Activated naive CD8-positive, alpha-beta T cell treated with anti-CD3 and anti-CD28 coated beads, Interleukin-2, amount 10 ng/mL, durations not matched to agents 7 days and 5 days (primary cell): Measurements from ENCODE around the gene SIAE. TPM values are rescaled to one million over a fixed set of nuclear protein-coding genes. Genes with fewer than 3 reads are reported as not detected.

Source experiments
- ATAC-seq: fragments of 150-1000 bp; cut with Tn5 transposase; one replicate; pipeline ENCODE4 v1.10.0; 2021; ENCODE audit warnings: low read depth, moderate library complexity
- POLR2A ChIA-PET: fragments of 350-600 bp; sonication (Branson Sonifier 250); formaldehyde crosslinking; loops from one replicate; lab custom pipeline; 2021; ENCODE audit warnings: antibody characterized with exemption; lab: Charles Lee
- DNase-seq: peaks from one replicate; pipeline ENCODE4 v3.0.0; 2021
- H3K27ac Mint-ChIP-seq: one replicate; pipeline ENCODE4 v1.8.0; 2022; ENCODE audit warnings: mild to moderate bottlenecking, mixed read lengths
- H3K27me3 Mint-ChIP-seq: one replicate; pipeline ENCODE4 v1.8.0; 2022; ENCODE audit warnings: mild to moderate bottlenecking, moderate library complexity, mixed read lengths
- H3K36me3 Mint-ChIP-seq: one replicate; pipeline ENCODE4 v1.8.0; 2021; ENCODE audit warnings: mild to moderate bottlenecking, mixed read lengths
- H3K4me1 Mint-ChIP-seq: one replicate; pipeline ENCODE4 v1.8.0; 2021; ENCODE audit warnings: mixed read lengths
- H3K4me3 Mint-ChIP-seq: one replicate; pipeline ENCODE4 v1.8.0; 2022; ENCODE audit warnings: mild to moderate bottlenecking, moderate library complexity, mixed read lengths
- H3K9me3 Mint-ChIP-seq: one replicate; pipeline ENCODE4 v1.8.0; 2021; ENCODE audit warnings: mixed read lengths
- total RNA-seq, 2 experiments: library from RNA; stranded (reverse); gene quantifications; one replicate each; pipeline ENCODE4 v1.2.3, GENCODE V29; 2021

The SIAE gene
- total RNA-seq, 2 experiments from 2014 or later: 4.4 to 5.2 TPM

DNA sequence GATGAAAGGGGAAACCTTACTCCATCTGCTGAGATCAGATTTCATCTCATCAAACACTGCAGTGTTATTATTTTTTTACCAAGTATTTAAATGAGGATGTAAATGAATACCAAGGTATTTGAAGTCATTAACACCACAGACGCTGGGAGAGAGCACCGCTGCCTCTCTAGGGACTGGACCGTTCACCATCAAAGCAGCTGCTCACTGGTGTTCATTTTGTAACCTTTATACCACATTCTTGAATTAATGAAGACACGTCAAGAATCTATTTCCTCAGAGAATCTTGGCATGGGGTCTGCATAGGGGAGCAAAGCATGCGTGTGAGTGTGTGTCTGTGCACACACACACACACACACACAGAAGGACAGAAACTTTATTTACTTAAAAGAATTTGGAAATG, 15.6 kb downstream of the SIAE start:
- no peaks in the 10 kb centered on the region for H3K4me1 Mint-ChIP-seq

DNA sequence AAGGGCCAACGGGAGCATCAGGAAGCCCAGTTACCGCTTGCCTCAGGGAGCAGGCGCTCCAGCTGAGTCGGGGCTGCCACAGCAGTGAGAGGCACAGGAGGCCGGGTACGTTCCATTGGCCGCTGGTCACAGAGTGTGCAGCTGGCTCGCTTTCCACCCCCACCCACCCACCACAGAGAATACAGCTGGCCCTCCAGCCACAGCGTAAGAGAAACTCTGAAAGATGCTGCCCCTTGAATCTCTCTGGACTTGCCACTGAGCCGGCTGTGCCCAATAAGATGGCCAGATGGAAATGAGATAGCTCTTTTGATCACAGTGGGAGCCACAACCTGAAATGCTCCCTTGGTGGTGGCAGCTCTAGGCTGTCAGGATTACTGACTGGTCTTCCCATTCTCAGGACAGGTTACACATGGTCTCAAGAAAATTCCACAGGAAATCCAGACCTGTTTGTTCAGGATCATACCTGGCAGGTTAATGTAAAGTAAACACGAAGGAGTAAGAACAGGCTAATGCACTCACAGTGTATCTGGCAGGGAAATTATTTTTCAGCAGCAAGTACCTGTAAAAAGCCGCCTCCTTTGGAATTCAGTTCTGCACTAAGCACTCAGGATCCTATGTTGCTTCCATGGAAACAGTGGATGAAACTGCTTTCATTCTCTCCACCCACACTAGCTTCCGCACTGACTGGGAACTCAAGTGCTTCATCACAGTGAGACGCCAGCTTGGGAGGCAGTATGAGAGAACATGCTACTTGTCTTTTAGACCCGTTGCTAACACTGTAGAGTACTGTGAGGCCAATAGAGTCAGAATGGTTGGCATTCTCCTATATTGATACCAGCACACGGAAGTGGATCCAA, 16.5 kb downstream of the SIAE start:
- POLR2A ChIA-PET: no interaction called here
- peaks cover 3% of the 10 kb centered on the region for H3K36me3 Mint-ChIP-seq
- no peaks in the 10 kb centered on the region for H3K27me3 Mint-ChIP-seq
- DNase-seq (no peak), ATAC-seq (no peak)
- H3K9me3 Mint-ChIP-seq: no peaks in the 10 kb centered on the region
- H3K27ac Mint-ChIP-seq: no peak overlapping the region
- no peaks in the 10 kb centered on the region for H3K4me1 Mint-ChIP-seq
- no peak overlapping the region for H3K4me3 Mint-ChIP-seq

More for the DNA sequence above, 15.6 kb downstream of the SIAE start:
- no peak for DNase-seq
- POLR2A ChIA-PET: no interaction called here
- peaks cover 3% of the 10 kb centered on the region for H3K36me3 Mint-ChIP-seq
- no peaks in the 10 kb centered on the region for H3K27me3 Mint-ChIP-seq
- H3K27ac Mint-ChIP-seq: no peak overlapping the region
- H3K9me3 Mint-ChIP-seq: no peaks in the 10 kb centered on the region
- ATAC-seq: no peak
- H3K4me3 Mint-ChIP-seq: no peak overlapping the region

DNA sequence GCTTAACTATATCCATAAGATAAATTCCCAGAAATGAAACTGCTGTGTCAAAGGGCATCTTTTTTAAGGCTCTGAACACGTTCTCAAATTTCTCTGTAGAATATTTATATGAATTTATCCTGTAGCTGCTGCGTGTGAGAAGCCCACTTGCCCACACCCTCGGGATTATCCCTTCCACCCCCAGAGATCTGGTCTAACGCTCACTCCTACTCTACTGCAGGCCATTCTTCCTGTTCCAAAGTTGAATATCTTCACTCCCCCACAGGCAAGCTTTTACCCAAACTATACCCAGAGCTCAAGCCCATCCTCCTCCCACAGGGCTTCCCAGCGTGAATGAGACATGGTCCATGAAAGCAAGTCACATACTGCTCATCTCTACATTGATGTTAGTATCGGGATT, 24.9 kb downstream of the SIAE start:
- H3K27me3 Mint-ChIP-seq: no peaks in the 10 kb centered on the region
- H3K36me3 Mint-ChIP-seq: peaks cover 2% of the 10 kb centered on the region
- no peak for ATAC-seq
- POLR2A ChIA-PET: no interaction called here
- no peaks in the 10 kb centered on the region for H3K9me3 Mint-ChIP-seq
- no peak overlapping the region for H3K4me3 Mint-ChIP-seq
- no peak overlapping the region for H3K27ac Mint-ChIP-seq
- H3K4me1 Mint-ChIP-seq: peaks cover 3% of the 10 kb centered on the region
- no peak for DNase-seq

DNA sequence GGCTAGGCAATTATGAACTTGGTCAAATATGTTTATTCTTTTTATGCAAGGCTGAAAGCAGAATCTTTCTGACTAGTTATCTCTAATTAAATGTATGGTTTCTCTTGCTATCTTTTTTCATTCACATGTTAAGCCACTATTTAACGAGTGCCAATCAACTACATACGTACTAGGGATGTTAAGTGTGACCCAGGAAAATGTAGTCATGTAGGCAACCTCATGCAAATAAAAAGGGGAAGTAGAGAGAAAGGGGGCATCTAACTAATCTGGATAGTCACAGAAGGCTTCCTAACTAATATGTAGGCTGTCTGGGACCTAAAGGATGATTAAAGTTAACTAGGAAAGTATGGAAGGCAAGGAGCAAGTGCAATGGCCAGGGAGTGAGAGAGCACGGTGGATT, 27.4 kb downstream of the SIAE start:
- POLR2A ChIA-PET: no interaction called here
- Mint-ChIP-seq H3K4me3 (no peak overlapping the region), H3K36me3 (peaks cover 1% of the 10 kb centered on the region), H3K9me3 (no peaks in the 10 kb centered on the region), H3K4me1 (peaks cover 3% of the 10 kb centered on the region), H3K27ac (no peak overlapping the region), H3K27me3 (no peaks in the 10 kb centered on the region)
- ATAC-seq (no peak), DNase-seq (no peak)

DNA sequence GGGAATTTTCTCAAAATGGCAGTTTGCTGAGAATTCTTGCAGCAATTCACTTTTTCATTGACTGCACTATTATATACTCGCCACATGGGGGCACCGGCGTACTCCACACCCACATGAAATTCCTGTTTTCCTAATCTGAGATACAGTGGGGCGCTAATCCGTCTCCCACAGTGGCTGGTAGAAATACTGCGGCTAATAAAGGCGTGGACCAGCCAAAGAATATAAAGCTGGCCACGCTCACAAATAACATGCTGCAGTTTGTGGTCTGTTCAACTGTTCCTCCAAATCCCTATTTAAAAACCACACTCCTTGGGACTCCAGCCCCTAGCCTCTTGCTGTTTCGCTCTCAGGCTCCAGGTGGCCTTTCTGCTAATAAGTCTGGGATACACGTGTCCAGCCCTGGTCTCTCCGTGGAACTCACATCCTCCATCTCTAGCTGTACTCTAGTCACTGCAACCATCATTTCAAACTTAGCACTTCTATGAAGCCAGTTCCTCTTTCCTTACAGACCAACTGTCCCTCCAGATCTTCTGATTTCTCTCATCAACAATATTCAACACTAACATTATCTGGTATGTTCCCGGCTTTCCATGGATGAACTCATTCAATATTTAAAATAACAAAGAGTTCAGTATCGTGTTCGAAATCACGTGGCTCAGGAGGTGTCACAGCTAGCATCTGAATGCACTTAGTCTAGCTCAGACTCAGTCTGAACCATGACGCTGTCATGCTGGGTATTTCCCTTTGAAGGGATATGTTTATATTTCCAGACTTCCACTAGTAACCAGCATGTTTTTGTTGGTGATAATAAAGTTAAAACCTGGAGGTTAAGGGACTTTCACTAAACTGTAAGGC, 28.9 kb downstream of the SIAE start:
- no peaks in the 10 kb centered on the region for H3K27me3 Mint-ChIP-seq
- H3K27ac Mint-ChIP-seq: no peak overlapping the region
- H3K4me3 Mint-ChIP-seq: no peak overlapping the region
- DNase-seq: peak; percentile 30
- ATAC-seq: peak; percentile 26
- POLR2A ChIA-PET: interaction anchor here (0.6 kb wide), 1 partner anchor 118 kb away, joined by 3 read pairs; no protein-coding TSS in a partner anchor
- H3K9me3 Mint-ChIP-seq: no peaks in the 10 kb centered on the region
- peaks cover 3% of the 10 kb centered on the region for H3K4me1 Mint-ChIP-seq
- H3K36me3 Mint-ChIP-seq: peaks cover 4% of the 10 kb centered on the region

DNA sequence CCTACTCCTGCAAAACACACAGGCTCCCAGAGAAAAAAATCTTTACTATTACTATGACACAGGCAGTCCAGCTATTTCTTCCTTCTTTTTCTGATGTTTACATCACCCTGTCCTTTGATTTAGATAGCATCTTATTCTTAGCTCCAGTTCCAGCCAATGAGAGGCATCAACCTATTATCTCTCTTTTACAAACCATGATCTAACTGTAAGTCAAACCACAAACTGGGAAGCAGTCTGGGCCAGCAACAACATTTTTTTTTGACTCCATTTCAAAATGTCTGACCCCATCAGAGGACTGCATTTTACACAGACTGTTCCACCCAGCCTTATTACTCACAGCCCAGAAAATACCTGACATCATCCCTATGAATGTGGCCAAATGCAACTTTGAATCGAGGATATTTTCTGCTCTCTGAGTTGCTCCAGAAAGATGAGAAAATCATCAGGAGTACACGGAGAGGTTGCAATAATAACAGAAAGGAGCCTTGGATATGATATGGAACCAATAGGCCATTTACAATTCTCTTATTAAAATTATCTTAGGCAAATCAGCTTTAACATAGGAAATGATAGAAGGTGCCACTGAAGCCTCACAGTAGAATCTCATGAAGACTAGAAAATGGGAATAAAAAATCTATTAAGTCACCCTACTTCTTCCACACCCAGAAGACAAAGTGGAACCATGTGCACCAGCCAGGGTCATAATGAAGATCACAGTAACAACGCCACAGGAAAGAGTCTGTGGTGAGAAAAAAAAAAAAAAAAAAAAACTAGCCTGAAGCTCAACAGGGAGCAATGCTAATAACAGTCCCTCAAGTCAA, 29.7 kb downstream of the SIAE start:
- Mint-ChIP-seq H3K36me3 (peaks cover 4% of the 10 kb centered on the region), H3K27ac (no peak overlapping the region), H3K27me3 (no peaks in the 10 kb centered on the region), H3K4me1 (peaks cover 3% of the 10 kb centered on the region), H3K9me3 (no peaks in the 10 kb centered on the region), H3K4me3 (no peak overlapping the region)
- DNase-seq (no peak), ATAC-seq (no peak)
- POLR2A ChIA-PET: interaction anchor here (0.6 kb wide), 1 partner anchor 119 kb away, joined by 3 read pairs; no protein-coding TSS in a partner anchor

DNA sequence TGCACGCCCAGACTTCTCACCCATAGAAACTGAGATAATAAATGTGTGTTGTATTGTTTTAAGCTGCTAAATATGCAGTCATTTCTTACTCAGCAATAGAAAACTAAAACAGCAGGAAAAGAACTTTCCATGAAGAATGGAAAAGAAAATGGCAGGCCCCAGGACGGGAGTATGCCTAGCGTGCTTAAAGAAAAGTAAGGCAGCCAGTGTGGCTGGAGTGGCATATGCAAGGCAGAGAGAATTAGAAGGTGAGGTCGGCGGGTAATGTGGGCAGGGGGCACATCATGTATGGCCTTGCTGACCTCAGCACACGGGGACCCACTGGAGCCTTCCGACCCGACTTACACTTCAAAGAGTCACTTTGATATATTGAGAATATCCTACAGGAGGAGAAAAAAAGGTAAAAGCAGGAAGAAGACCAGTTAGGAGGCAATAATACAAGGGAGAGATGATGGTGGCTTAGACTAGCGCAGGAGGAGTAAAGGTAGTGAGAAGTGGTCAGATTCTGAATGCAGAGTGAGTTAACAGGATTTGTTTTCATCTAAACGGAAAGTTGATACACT, 30.4 kb downstream of the SIAE start:
- H3K9me3 Mint-ChIP-seq: no peaks in the 10 kb centered on the region
- DNase-seq (no peak), ATAC-seq (no peak)
- POLR2A ChIA-PET: no interaction called here
- no peak overlapping the region for H3K4me3 Mint-ChIP-seq
- peaks cover 4% of the 10 kb centered on the region for H3K36me3 Mint-ChIP-seq
- H3K27ac Mint-ChIP-seq: no peak overlapping the region
- no peaks in the 10 kb centered on the region for H3K27me3 Mint-ChIP-seq
- H3K4me1 Mint-ChIP-seq: peaks cover 3% of the 10 kb centered on the region

DNA sequence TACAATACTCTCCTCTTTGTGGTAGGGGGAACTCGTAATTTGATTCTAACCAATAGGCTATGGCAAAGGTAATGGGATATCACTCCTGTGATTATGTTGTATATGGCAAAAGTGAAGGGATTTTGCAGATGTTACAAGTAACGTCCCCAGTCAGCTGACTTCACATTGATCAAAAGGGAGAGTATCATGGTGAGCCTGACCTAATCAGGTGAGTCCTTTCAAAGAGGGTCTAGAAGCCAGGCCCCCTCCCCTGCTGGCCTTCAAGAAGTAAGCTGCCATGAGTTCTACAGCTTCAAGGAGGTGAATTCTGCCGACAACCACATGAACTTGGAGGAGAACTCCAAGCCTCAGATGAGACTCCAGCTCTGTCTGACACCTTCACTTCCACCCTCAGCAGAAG, 30.9 kb downstream of the SIAE start:
- Mint-ChIP-seq H3K4me3 (no peak overlapping the region), H3K27ac (no peak overlapping the region), H3K4me1 (peaks cover 3% of the 10 kb centered on the region), H3K36me3 (peaks cover 7% of the 10 kb centered on the region), H3K9me3 (no peaks in the 10 kb centered on the region), H3K27me3 (no peaks in the 10 kb centered on the region)
- DNase-seq (no peak), ATAC-seq (no peak)
- POLR2A ChIA-PET: no interaction called here

DNA sequence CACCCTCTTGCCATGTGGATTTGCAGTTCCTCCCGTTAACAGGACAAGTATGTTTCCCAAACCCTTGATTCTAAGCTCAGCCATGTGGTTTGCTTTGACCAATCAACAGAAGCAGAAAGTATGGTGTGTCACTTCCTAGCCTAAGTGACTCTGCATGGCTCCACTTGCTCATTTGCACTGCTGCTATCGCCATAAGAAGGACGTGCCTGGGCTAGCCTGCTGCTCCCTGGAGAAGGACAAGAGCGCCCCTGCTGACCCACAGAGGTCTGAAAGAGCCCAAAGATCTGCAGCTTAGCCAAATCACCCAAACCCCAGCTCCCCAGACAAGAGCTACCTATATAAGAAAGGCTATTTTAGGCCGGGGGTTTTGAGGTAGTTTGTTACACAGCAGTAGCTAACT, 32.9 kb downstream of the SIAE start:
- Mint-ChIP-seq H3K27me3 (no peaks in the 10 kb centered on the region), H3K4me1 (peaks cover 3% of the 10 kb centered on the region), H3K27ac (no peak overlapping the region), H3K9me3 (no peaks in the 10 kb centered on the region), H3K4me3 (no peak overlapping the region), H3K36me3 (peaks cover 18% of the 10 kb centered on the region)
- DNase-seq (no peak), ATAC-seq (no peak)
- POLR2A ChIA-PET: interaction anchor here (0.6 kb wide), 2 partner anchors 11 to 196 kb away, joined by 3 read pairs; no protein-coding TSS in a partner anchor

DNA sequence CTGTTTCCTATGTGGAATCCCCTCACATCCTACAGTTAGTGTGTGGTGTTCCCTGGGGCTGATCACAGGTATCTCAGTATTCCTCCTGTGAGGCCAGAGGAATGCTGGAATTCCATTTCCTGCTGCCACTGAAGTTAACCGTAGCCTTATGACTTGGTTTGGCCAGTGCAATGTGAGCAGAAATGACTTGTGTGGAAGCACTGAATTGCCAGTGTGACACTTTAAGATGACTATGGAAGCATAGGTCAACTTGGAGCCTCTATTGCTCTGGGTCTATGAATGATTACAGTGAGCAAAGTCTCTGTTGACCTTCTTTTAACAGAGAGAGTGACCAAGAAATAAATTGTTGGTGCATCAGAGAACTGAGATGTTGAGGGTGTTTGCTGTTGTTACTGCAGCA, 34.4 kb downstream of the SIAE start:
- Mint-ChIP-seq H3K4me3 (no peak overlapping the region), H3K27me3 (no peaks in the 10 kb centered on the region), H3K9me3 (no peaks in the 10 kb centered on the region), H3K27ac (no peak overlapping the region), H3K4me1 (no peaks in the 10 kb centered on the region), H3K36me3 (peaks cover 18% of the 10 kb centered on the region)
- DNase-seq (no peak), ATAC-seq (no peak)
- POLR2A ChIA-PET: interaction anchor here (0.7 kb wide), 1 partner anchor 27 kb away, joined by 3 read pairs; no protein-coding TSS in a partner anchor

DNA sequence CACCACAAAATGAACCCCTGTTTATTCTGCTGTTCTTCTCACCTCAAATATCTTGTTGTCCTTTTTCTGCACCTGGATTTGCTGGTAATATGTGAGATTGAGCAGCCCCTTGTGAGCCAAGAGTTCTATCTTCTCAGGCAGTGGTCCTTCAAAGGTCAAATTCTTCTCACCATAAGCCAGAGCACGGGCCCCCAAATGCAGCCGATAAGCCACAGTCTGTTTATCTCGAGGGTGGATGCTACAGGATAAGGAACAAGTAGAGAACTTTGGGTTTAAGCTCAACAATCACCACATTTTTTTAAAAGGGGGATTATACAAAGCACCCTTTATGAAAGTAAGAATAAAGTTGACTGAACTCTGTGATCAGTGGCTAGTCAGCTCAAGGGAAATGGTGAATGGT, 35.0 kb downstream of the SIAE start:
- Mint-ChIP-seq H3K27ac (no peak overlapping the region), H3K4me1 (no peaks in the 10 kb centered on the region), H3K27me3 (no peaks in the 10 kb centered on the region), H3K4me3 (no peak overlapping the region), H3K9me3 (no peaks in the 10 kb centered on the region), H3K36me3 (peaks cover 18% of the 10 kb centered on the region)
- POLR2A ChIA-PET: interaction anchor here (0.7 kb wide), 1 partner anchor 26 kb away, joined by 3 read pairs; no protein-coding TSS in a partner anchor
- no peak for ATAC-seq
- no peak for DNase-seq

DNA sequence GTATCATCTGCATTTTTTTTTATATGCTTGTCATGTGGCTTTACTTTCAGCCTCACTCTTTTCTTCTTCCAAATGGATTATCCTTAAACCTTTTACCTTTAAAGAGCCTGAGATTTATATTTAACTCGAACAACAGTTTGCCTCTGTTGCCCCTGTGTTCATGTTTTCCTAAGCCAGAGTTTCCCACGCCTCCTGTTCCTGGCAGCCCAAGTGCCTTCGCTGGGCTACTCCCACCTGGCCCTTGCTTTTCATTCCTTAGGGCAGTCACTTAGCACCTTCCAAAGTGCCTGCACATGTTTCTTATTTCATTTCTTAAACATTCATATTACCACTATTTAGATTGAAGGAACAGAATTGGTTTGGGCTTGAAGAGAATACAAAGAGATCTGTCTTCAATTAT, 37.6 kb downstream of the SIAE start:
- ATAC-seq (no peak), DNase-seq (no peak)
- Mint-ChIP-seq H3K4me1 (no peaks in the 10 kb centered on the region), H3K27ac (no peak overlapping the region), H3K9me3 (no peaks in the 10 kb centered on the region), H3K4me3 (no peak overlapping the region), H3K36me3 (peaks cover 28% of the 10 kb centered on the region), H3K27me3 (no peaks in the 10 kb centered on the region)
- POLR2A ChIA-PET: no interaction called here
